IMR-90 (cell line): ENCODE measurements around the gene ZNF563. TPM values are rescaled to one million over a fixed set of nuclear protein-coding genes. Genes with fewer than 3 reads are reported as not detected.
"Not testable (repeated sequence)": the region's sequence is repeated elsewhere in the genome, so short reads cannot be mapped to it uniquely, and the experiment has no call there.

ENCODE experiments used
- ATAC-seq: fragments of 200-7000 bp; cut with Tn5 transposase; 2 replicates; pipeline ENCODE4 v1.9.1; 2020; ENCODE audit warnings: low read depth, mild to moderate bottlenecking, moderate library complexity
- BruUV-seq: library from RNA; stranded (reverse); fragments of 400-500 nt; replicated peaks from 2 replicates; lab custom pipeline; 2021; lab: Mats Ljungman, UMichigan
- CTCF ChIA-PET: fragments of 300-600 bp; formaldehyde crosslinking; extraction: SDS; loops from one replicate; lab custom pipeline; 2021; ENCODE audit warnings: antibody characterized with exemption; lab: Yijun Ruan, JAX
- POLR2A ChIA-PET: fragments of 300-600 bp; sonication (Branson Sonifier 250); formaldehyde crosslinking; loops from one replicate; lab custom pipeline; 2022; ENCODE audit warnings: antibody characterized with exemption; ENCODE audit not compliant: unreplicated experiment; lab: Charles Lee
- DNase-seq: peaks from one replicate; pipeline ENCODE4 v3.0.0; 2013
- H2AFZ ChIP-seq: replicated peaks from 2 replicates; pipeline ENCODE3; 2013; ENCODE audit warnings: low read length, mild to moderate bottlenecking; ENCODE audit not compliant: poor library complexity
- H2AK5ac ChIP-seq: 2 replicates; pipeline ENCODE4 v1.6.1; 2013; ENCODE audit warnings: low read depth, low read length, inconsistent platforms
- H2AK9ac ChIP-seq: replicated peaks from 2 replicates; pipeline ENCODE3; 2013; ENCODE audit warnings: mild to moderate bottlenecking, low read depth, low read length, moderate library complexity; ENCODE audit not compliant: poor library complexity
- H2BK120ac ChIP-seq: 2 replicates; pipeline ENCODE4 v1.6.1; 2013; ENCODE audit warnings: low read depth, low read length, inconsistent platforms
- H2BK15ac ChIP-seq: 3 replicates; pipeline ENCODE4 v1.6.1; 2013; ENCODE audit warnings: low read depth, low read length, inconsistent platforms
- H2BK20ac ChIP-seq: 2 replicates; pipeline ENCODE4 v1.6.1; 2013; ENCODE audit warnings: low read depth, mild to moderate bottlenecking, inconsistent platforms, low read length, moderate library complexity
- H2BK5ac ChIP-seq: 2 replicates; pipeline ENCODE4 v1.6.1; 2013; ENCODE audit warnings: mild to moderate bottlenecking, low read depth, low read length, inconsistent platforms; ENCODE audit not compliant: poor library complexity, severe bottlenecking
- H3K14ac ChIP-seq: replicated peaks from 2 replicates; pipeline ENCODE4 v1.6.1; 2013; ENCODE audit warnings: low read depth, low read length, inconsistent platforms
- H3K18ac ChIP-seq: 2 replicates; pipeline ENCODE4 v1.6.1; 2013; ENCODE audit warnings: low read depth, low read length, control low read depth
- H3K23ac ChIP-seq: 2 replicates; pipeline ENCODE4 v1.6.1; 2013; ENCODE audit warnings: low read depth, low read length, inconsistent platforms
- H3K27ac ChIP-seq: 2 replicates; pipeline ENCODE4 v1.5.1; 2013; ENCODE audit warnings: mild to moderate bottlenecking, control low read depth, low read length; ENCODE audit not compliant: insufficient read depth
- H3K27me3 ChIP-seq: 2 replicates; pipeline ENCODE4 v1.6.1; 2013; ENCODE audit warnings: low read length; ENCODE audit not compliant: control insufficient read depth, insufficient read depth
- H3K36me3 ChIP-seq: 2 replicates; pipeline ENCODE4 v1.6.1; 2013; ENCODE audit warnings: low read length, mixed read lengths; ENCODE audit not compliant: control insufficient read depth, insufficient read depth
- H3K4ac ChIP-seq: 2 replicates; pipeline ENCODE4 v1.6.1; 2013; ENCODE audit warnings: low read depth, low read length, inconsistent platforms
- H3K4me1 ChIP-seq: 2 replicates; pipeline ENCODE4 v1.6.1; 2013; ENCODE audit warnings: low read length, mixed read lengths; ENCODE audit not compliant: control insufficient read depth, insufficient read depth
- H3K4me2 ChIP-seq: 2 replicates; pipeline ENCODE4 v1.6.1; 2013; ENCODE audit warnings: low read depth, mild to moderate bottlenecking, control low read depth, low read length, moderate library complexity
- H3K4me3 ChIP-seq: 2 replicates; pipeline ENCODE4 v1.5.1; 2013; ENCODE audit warnings: low read depth, mild to moderate bottlenecking, control low read depth, low read length, moderate library complexity; ENCODE audit not compliant: insufficient read depth
- H3K56ac ChIP-seq: 2 replicates; pipeline ENCODE4 v1.6.1; 2013; ENCODE audit warnings: low read length, inconsistent platforms; ENCODE audit not compliant: insufficient read depth; ENCODE audit errors: extremely low read depth
- H3K79me1 ChIP-seq, 2 experiments: 2 replicates each; pipeline ENCODE4 v1.6.1; 2013; ENCODE audit warnings: low read length in 2 of 2, inconsistent platforms in 1 of 2, low read depth in 1 of 2
- H3K9ac ChIP-seq: 2 replicates; pipeline ENCODE4 v1.6.1; 2013; ENCODE audit warnings: low read depth, low read length, control low read depth
- H3K9me1 ChIP-seq: 2 replicates; pipeline ENCODE4 v1.6.1; 2013; ENCODE audit warnings: low read length, inconsistent platforms; ENCODE audit not compliant: insufficient read depth
- H3K9me3 ChIP-seq: 2 replicates; pipeline ENCODE4 v1.6.1; 2013; ENCODE audit warnings: low read length; ENCODE audit not compliant: control insufficient read depth, insufficient read depth
- H4K20me1 ChIP-seq: 2 replicates; pipeline ENCODE4 v1.6.1; 2013; ENCODE audit warnings: low read length, inconsistent platforms; ENCODE audit not compliant: insufficient read depth
- H4K5ac ChIP-seq: 2 replicates; pipeline ENCODE4 v1.6.1; 2013; ENCODE audit warnings: mild to moderate bottlenecking, low read depth, low read length, control low read depth
- H4K8ac ChIP-seq, 2 experiments: 2 replicates each; pipeline ENCODE4 v1.6.1; 2013; ENCODE audit warnings: low read depth in 2 of 2, low read length in 2 of 2, control low read depth in 1 of 2, inconsistent platforms in 1 of 2
- H4K91ac ChIP-seq: 2 replicates; pipeline ENCODE4 v1.6.1; 2013; ENCODE audit warnings: low read depth, low read length, inconsistent platforms; ENCODE audit not compliant: insufficient read depth
- CEBPB ChIP-seq: IDR thresholded peaks from 2 replicates; pipeline ENCODE4 v1.6.1; 2012; ENCODE audit warnings: low read depth, low read length, improper control_type of control experiment
- POLR2A ChIP-seq: IDR thresholded peaks from 2 replicates; pipeline ENCODE4 v1.6.1; 2012; ENCODE audit warnings: mild to moderate bottlenecking, low read depth, low read length
- RFX5 ChIP-seq: IDR thresholded peaks from 2 replicates; pipeline ENCODE4 v1.8.0; 2012; ENCODE audit warnings: low read depth, mild to moderate bottlenecking, low read length, moderate library complexity
- WGBS, 2 experiments: methylation state at CpG; one replicate each; pipeline versions ENCODE4 v1.1.5 to v1.1.7; 2013; ENCODE audit warnings: missing lambda C conversion rate in 2 of 2; ENCODE audit not compliant: insufficient read length in 1 of 2; ENCODE audit errors: extremely low coverage in 2 of 2; 5-methylcytosine and 5-hydroxymethylcytosine counted together
- dilution Hi-C: fragments of 300-500 bp; cut with HindIII; formaldehyde crosslinking; loops from one replicate; pipeline ENCODE4 v1.14.3; 2018; ENCODE audit warnings: low sequenced_read_pairs; ENCODE audit not compliant: unreplicated experiment
- in situ Hi-C: fragments of 300-500 bp; cut with MboI; formaldehyde crosslinking; loops from 3 replicates; pipeline ENCODE4 v1.14.3; 2019; ENCODE audit warnings: low sequenced_read_pairs, inconsistent platforms, mixed read lengths
- intact Hi-C: fragments of 100-400 bp; cut with micrococcal nuclease; formaldehyde crosslinking; loops from 2 replicates; pipeline ENCODE4 v1.10.0; 2022
- polyA plus RNA-seq, 3 experiments: library from polyadenylated mRNA; depleted of rRNA; stranded (reverse); fragments of >200 nt; gene quantifications; 2 replicates each; pipeline ENCODE4 v1.2.3, GENCODE V29; 2012; ENCODE audit warnings: low replicate concordance in 1 of 3
- total RNA-seq: library from RNA; depleted of rRNA; stranded (reverse); fragments of >200 nt; gene quantifications from 2 replicates; pipeline ENCODE4 v1.2.3, GENCODE V29; 2012

Gene ZNF563
- total and polyA plus RNA-seq, 2 of the 4 experiments (the other 2 are of a cell fraction) = 1.3 to 2.0 TPM

GRCh38 chr19:12364391-12365235 is 31.2 kb upstream of the ZNF563 start:
- in situ Hi-C loops = no loop called here
- Histone ChIP-seq H3K9me3 (0 out of 2 replicates have a peak, but pooled peaks cover 2% of the 10 kb centered on the region), H3K56ac (no peak overlapping the region), H3K4me3 (peak overlapping the region; percentile 70), H3K4me1 (no peaks in the 10 kb centered on the region), H3K79me1 (peaks cover 0 to 7% of the 10 kb centered on the region in 2 experiments; a peak in 1 of 4 replicates), H2AK5ac (no peak overlapping the region), H2BK20ac (no peak overlapping the region), H3K27me3 (no peaks in the 10 kb centered on the region), H3K4me2 (peak overlapping the region; percentile 87), H4K91ac (no peak overlapping the region), H4K8ac (peak overlapping the region in 1 of 2 experiments; percentile 34; a peak in 1 of 4 replicates), H3K36me3 (no peaks in the 10 kb centered on the region), H3K23ac (peak overlapping the region; percentile 56), H3K14ac (no peak overlapping the region), H2AFZ (peak overlapping the region; percentile 96), H3K9ac (peak overlapping the region; percentile 54), H4K20me1 (no peaks in the 10 kb centered on the region), H3K18ac (no peak overlapping the region), H2AK9ac (no peak overlapping the region), H2BK5ac (no peak overlapping the region), H3K27ac (peak overlapping the region; percentile 11; the same call in 1 of the 2 replicates), H2BK15ac (no peak overlapping the region), H4K5ac (no peak overlapping the region), H3K9me1 (no peaks in the 10 kb centered on the region), H2BK120ac (no peak overlapping the region), H3K4ac (no peak overlapping the region)
- intact Hi-C loops = loop anchor here (1.0 to 5.0 kb wide), 4 partner anchors 207 to 567 kb away; partner anchors contain the start of genes ZNF491 and ZNF625
- CTCF ChIA-PET = interaction anchor here (0.6 to 1.3 kb wide), 2 partner anchors 11 to 274 kb away, joined by 3 to 10 read pairs; no protein-coding TSS in a partner anchor
- dilution Hi-C loops = no loop called here
- TF ChIP-seq CEBPB = no peak
- no peak for TF ChIP-seq RFX5
- TF ChIP-seq POLR2A = no peak
- BruUV-seq = no TSS peak
- DNase-seq (peak; percentile 22), ATAC-seq (peak; percentile 1; the same call in 1 of the 2 replicates)
- POLR2A ChIA-PET = interaction anchor here (0.7 kb wide), 1 partner anchor 329 kb away, joined by 20 read pairs; the partner anchor contains the start of gene ZNF433
- WGBS, 2 experiments = 4% methylated on average over 9 of the region's 28 CpGs; no CpG with 5 or more reads in 1 of the 2 experiments

GRCh38 chr19:12362236-12362635 is 28.8 kb upstream of the ZNF563 start:
- not testable (repeated sequence) for DNase-seq

More at GRCh38 chr19:12362236-12362635, 28.8 kb upstream of the ZNF563 start:
- H4K8ac ChIP-seq, H3K79me1 ChIP-seq, ATAC-seq, in situ Hi-C loops, H2BK120ac ChIP-seq, H3K23ac ChIP-seq, H2AK5ac ChIP-seq, H4K5ac ChIP-seq, H3K27ac ChIP-seq, H4K20me1 ChIP-seq, H3K4me1 ChIP-seq, H3K4me2 ChIP-seq, H2BK5ac ChIP-seq, H3K14ac ChIP-seq, BruUV-seq, H3K9me1 ChIP-seq, intact Hi-C loops, H2BK20ac ChIP-seq, H3K4ac ChIP-seq, H3K18ac ChIP-seq, H3K9me3 ChIP-seq, H3K56ac ChIP-seq, H3K36me3 ChIP-seq, H4K91ac ChIP-seq, H2BK15ac ChIP-seq, H3K9ac ChIP-seq, CTCF ChIA-PET, dilution Hi-C loops, H2AFZ ChIP-seq, H3K27me3 ChIP-seq, H2AK9ac ChIP-seq, H3K4me3 ChIP-seq, POLR2A ChIA-PET: not testable (repeated sequence)
- no CpG with 5 or more reads among the region's 30 CpGs for WGBS, 2 experiments
